NCI-H524 (cell line): ENCODE measurements around the gene RXRA.

Source experiments
- DNase-seq, 2 experiments: peaks; one replicate each; lab custom pipeline; 2025; lab: John Stamatoyannopoulos, UW

The RXRA gene

DNA sequence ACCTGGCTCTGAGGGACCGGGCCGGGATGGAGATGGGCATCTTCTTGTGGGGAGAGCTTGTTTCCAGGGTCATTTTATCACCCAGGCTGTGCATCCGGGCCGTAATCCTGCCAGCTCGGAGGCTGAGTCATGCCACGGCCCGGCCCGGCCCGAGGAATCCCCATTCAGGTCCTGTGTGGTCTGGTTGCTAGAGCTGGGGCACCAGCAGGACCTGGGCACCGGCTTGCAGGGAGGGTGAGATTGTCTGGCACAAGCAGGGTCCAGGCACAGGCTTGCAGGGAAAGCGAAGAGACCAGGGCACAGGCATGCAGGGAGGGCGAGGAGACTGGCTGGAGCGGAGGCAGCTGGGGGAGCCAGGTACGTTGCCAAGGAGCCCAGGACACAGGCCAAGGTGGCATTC, 106.8 kb downstream of the RXRA start:
- DNase-seq = no peak

DNA sequence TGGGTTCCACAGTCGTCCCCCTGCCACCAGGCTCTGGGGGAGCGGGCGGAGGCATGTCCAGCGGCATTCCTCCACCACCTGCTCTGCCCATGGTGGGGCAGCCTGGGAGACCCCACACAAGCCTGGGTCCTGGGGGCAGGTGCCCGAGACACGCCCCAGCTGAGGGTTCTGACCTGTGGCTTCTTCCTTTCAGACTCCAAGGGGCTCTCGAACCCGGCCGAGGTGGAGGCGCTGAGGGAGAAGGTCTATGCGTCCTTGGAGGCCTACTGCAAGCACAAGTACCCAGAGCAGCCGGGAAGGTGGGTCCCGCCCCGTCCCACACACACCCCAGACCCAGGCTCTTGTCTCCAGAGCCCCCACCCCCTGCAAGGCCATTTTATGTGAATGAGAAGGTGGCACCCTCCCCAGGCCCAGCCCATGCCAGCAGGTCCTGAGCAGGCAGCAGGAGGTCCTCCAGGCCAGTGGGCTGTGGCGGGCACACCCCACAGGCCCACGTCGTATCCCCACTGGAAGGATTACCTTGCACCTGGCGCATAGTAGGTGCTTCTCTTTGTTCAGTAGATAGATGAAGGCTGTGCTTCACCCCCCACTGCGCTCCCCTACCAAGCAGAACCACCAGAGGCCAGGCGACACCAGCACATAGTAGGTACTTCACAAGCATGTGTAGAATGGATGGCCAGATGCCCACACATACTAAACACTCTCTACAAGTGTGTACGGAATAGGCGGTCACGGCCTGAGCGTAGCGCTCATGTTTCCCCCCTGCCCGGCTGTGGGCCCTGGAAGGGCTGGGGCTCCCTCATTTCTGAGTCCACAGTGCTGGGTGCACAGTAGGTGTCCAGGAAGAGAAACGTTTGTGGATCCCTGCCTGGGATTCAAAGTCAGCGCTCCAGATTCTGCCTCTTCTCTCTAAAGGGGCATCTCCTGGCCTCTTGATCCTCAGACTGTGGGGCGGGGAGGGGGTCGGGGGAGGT, 107.9 kb downstream of the RXRA start:
- no peak for DNase-seq

DNA sequence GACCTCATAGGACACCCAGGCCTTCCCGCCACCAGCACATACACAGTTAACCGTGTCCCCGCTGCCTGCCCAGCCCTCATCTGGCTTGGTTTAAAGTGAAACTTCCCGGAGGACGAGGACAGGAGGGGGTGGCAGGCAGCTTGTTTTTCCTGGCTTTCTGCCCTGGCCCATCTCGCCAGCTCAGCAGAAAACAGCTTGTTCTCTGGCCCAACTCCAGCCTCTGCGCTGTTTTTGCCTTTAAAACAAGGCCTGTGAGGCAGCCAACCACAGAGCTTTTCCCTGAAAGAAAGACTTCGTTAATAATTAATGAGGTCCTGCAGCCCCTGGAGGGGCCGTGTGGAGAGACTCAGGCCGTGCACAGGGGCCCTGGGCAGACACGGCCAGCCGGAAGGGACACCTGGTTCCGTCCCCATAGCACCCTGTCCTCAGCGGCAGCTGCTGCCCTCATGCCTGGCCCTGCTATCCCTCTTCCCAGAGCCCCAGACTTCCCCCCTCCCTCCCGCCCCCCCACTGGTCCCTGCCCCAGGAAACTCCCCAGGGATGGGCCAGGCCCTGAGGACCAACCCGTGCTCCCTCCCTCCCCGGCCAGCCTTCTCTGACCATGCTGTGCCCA, 108.7 kb downstream of the RXRA start:
- DNase-seq = peak; percentile 86 to 87

DNA sequence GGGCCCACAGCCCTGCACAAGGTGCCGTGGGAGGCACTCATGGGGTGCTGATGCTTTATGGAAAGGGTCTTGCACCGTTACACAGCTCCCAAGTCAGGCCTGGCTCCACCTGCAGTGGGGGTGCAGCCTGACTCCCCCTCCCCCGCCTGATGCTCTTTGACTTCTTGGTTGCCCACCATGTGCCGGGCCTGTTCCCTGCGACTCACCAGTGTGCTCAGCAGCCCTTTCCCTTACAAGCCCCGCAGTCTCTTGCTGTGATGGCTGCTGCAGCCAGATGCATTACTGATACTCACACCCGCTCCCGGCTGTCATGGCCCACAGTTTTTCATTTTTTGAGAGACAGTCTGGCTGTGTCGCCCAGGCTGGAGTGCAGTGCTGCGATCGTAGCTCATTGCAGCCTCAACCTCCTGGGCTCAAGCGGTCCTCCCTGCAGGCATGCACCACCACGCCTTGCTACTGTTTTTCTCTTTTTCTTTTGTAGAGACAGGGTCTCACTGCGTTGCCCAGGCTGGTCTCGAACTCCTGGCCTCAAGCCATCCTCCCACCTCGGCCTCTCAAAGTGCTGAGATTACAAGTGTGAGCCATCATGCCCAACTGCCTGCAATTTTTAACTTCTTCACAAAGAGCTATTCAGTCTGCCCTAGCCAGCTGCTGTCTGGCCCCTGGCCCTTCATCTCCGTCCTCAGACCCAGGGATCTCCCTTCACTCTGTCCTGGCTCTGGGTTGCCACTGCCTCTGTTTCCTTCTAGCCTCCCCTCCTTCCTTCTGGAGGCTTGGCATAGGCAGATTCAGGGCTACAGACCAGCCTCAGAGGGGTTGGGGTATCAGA, 109.5 kb downstream of the RXRA start:
- no peak for DNase-seq

DNA sequence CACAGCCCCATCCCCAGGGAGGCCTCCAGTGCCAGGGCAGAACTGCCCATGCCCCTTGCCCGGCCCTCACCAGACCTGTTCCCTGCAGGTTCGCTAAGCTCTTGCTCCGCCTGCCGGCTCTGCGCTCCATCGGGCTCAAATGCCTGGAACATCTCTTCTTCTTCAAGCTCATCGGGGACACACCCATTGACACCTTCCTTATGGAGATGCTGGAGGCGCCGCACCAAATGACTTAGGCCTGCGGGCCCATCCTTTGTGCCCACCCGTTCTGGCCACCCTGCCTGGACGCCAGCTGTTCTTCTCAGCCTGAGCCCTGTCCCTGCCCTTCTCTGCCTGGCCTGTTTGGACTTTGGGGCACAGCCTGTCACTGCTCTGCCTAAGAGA, 110.1 kb downstream of the RXRA start:
- DNase-seq = no peak

DNA sequence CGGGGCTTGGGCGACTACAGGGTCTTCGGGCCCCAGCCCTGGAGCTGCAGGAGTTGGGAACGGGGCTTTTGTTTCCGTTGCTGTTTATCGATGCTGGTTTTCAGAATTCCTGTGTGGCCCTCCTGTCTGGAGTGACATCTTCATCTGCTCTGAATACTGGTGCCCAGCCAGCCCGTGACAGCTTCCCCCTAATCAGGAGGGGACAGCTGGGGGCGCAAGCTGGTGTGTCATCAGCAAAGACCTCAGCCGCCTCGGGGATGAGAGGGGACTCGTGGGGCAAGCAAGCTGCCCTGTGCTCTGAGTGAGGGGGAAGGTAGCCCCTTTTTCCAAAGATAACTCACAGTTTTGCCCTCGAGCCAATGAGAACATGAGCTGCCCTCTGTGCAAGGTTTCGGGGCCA, 110.7 kb downstream of the RXRA start:
- peak; percentile 84 to 91 for DNase-seq

DNA sequence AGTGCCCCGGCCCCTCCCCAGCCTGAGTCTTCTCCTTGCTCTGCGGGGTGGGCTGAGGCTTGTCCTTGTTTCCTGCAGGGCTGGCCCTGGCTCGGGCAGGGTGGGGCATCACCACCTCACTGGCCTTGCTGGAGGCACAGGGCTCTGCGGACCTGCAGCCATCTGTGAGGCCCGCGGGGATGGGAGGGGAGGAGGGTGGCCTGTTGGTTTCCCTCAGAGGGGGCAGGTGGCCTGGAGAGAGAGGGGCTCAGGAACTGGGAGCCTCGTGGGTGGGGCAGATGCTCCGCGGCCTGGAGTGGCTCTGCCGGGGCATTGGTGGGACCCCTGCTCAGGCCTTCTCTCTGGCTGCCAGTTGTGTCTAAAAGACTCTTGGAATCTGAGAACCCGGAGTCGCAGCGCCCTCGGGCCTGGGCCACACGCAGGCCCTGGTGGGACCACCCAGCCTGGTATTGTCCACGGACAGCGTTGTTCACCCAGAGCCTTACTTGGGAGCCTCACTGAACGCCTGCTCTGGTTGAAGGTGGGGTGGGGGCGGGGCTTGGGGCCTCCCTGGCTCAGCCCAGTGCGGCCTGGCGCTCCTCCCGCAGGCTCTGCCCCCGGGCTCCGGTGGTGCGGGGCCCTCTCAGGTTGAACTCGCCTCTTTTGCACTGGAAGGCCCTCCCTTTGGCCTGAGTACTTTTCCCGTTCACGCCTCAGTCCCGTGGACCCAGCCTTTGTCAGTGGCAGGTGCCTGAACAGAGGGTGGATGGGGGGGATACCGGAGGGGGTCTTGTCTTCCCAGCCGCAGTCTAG, 111.3 kb downstream of the RXRA start:
- peak; percentile 81 to 83 for DNase-seq

DNA sequence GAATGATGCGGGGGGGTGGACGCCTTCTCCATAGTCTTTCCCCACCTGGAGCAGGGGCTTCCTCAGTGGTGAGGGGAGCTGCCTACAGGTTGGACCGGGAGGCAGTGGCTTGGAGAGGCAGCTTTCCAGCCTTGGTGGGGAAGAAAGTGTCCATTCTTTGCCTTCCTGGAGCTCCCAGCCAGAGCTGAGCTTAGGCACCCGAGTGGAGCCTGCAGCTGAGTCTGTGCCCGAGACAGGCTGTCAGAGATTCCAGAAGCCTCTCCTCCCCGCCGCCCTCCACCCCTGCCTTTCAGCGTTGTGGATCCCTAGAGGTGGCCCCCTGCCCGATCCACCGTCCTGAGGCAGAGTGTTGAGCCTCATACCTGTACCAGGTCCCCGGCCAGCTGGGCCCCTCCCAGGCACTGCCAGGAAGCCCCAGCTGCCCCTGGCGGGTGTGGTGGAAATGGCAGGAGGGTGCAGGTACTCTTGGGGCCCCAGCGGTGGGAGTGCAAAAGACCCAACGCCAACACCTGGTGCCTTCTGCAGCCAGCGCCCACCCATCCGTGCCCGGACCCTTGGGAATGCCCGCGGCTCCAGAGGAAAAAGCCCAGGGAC, 112.0 kb downstream of the RXRA start:
- DNase-seq = peak in 1 of 2 experiments; percentile 46

DNA sequence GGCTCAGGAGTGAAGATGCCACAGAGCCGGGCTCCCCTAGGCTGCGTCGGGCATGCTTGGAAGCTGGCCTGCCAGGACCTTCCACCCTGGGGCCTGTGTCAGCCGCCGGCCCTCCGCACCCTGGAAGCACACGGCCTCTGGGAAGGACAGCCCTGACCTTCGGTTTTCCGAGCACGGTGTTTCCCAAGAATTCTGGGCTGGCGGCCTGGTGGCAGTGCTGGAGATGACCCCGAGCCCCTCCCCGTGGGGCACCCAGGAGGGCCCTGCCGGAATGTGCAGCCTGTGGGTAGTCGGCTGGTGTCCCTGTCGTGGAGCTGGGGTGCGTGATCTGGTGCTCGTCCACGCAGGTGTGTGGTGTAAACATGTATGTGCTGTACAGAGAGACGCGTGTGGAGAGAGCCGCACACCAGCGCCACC, 113.1 kb downstream of the RXRA start:
- DNase-seq = no peak

DNA sequence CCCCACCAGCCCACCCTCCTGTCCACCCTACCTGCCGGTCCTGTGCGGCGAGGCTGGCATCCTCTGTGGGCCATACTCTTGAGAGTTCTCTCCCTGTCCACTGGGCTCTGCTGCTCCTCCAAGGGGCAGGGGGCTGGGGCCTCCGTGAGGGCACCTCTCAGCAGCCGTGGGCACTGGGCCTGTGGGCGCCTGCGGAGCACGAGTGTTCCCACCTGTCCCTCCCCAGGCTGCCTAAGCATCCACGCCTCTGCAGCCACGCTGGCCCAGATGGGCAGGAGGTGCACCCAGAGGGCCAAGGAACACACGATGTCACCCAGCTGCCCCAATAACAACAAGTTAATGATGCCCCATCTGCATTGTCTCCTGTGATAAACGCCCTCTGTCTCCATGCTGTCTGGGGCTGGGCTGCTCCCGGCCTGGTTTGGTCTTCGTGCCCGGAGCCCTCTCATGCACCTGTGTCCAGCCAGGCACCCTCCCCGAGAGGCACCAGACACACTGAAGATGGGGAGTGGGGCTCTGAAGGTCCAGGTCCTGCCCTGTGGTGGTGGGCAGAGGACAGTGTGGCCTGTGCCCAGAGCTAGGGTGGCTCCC, 114.5 kb downstream of the RXRA start:
- DNase-seq = peak; percentile 47 to 80

DNA sequence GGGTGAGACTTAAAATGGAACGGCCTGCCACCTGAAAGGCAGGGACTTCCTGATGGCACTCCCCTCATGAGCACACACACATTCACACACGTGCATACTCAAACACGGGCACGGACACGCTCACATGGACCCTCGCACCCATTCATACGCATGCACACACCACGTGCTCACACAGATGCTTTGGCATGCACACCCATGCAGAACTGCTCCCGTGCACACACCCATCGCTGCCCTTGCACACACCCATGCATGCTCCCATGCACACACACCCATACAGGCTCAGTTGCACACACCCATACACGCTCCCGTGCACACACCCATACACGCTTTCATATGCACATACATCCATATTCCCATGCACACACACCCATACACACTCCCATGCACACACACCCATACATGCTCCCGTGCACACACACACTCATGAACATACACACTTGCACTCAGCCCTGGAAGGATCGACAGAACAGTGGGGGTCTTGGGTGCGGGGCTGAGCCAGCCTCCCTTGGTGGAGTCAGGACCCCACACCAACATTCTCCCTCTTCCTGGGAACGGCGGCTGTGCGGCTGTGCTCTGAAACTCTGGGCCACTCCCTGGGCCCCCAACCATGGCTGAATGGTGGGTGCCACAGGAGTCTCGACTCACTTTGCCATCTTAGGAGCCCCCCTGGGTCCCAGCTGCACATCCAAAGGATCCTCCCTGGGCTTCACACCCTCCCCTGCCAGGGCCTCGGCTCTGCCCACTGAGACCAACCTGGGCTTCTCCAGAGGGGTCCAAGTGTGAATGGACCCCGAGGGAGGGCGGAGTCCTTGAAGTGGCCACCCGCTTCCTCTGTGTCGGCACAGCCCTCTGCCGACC, 115.2 kb downstream of the RXRA start:
- no peak for DNase-seq

DNA sequence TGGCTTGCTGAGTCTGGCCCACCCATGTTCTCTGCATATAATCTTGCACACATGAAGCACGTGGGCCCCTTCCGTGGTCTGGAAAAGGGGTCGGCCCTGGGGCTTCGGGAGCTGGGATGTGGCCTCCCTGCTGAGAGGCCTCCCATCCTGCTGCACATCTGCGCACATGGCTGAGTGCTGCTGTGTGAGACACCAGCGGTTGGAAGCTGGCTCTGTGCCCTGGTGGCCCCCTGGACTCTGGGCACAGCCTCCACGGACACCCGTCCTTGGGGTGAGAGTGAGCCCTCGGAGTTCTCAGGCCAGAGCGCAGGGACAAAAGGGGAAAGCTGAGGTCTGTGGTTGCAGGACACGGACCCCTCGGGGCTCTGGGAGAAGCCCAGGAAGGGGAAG, 115.8 kb downstream of the RXRA start:
- peak in 1 of 2 experiments; percentile 28 for DNase-seq

DNA sequence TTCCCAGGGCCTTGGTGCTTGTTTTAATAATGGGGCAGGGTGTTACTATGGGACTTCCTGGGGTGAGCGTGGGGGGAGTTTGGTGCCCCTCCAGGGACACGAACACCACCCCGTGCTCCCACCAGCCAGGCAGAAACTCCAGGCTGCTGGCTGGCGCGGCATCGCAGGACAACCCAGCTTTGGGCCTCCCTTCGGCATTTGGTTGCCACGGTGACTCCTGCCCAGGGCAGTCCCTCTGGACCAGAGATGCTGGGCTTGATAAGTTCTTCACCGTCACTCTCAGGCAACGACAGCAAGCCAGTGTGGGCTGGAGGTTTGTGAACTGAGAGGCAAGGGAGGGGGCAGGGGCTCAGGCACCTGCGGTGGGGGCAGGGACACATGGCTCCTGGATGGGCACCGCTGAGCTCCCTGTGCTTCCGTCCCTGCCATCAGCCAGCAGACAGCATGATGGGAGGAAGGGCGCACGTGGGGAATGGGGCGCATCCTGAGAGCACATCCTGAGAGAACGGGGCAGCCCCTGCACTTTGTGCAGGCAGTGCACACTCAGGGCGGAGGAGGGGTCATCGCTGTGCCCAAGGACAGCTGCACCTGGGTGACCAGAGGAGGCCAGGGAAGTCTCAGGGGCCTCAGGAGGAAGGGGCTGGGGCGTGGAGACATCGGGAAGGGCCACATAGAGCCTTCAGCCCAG, 116.4 kb downstream of the RXRA start:
- peak in 1 of 2 experiments; percentile 31 for DNase-seq

DNA sequence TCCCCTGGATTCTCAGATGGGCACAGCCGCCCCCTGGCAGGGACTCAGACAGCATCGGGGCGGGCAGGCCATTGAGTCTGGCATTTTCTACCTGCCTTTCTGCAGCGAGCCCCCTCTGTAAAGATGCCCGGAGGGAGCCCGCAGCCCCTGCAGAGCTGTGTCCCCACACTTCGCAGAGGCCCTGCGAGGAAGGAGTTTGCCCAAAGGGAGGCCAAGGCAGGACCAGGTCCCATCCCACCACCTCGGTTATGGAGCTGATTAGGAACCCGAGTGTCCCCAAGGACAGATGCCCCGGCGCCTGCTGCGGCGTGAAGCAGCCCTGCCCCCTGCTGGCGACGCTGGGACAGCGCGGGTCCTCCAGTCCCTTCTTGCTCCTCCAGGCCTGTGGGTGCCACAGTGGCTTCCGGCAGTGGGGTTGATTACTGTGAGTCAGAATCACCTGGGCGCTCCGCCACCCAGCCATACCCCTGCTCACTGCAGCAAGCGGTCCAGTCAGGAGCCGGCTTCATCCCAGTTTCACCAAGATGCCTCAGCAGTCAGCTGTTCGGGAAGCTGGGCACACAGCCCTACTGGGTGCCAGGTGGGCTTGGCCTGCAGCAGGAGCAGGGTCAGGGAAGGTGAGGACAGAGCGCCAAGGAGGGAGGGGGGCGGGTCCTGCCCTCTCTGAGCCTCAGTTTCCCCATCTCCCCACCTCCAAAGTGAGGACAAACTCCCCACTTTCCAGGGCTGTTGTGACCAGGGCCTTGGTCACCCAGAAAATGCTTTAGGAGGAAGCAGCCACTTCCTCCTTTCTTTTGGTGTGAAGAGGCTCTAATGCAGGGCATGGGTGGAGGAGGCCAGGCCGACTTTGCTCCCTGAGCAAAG, 117.2 kb downstream of the RXRA start:
- DNase-seq = peak; percentile 66 to 86

DNA sequence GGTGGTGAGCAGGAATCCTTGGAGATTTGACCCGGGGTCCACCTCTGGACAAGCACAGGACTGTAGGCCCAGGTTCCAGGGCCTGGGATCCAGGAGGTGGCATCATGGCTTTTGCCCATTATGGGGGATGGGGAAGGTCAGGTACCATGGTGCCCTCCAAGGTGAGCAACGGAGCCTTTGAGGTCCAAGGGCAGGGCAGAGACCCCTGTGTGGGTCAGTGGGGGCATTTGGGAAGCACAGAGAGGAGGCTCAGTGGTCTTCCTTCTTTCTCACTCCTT, 117.7 kb downstream of the RXRA start:
- DNase-seq = no peak

DNA sequence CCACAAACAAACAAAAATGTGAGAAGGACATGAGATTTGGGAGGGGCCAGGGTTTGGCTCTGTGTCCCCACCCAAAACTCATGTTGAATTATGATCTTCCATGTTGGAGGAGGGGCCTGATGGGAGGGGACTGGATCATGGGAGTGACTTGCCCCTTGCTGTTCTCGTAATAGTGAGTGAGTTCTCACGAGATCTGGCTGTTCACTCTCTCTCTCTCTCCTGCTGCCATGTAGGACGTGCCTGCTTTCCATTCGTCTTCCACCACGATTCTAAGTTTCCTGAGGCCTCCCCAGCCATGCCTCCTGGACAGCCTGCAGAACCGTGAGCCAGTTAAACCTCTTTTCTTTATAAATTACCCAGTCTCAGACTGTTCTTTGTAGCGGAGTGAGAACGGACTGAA, 118.7 kb downstream of the RXRA start:
- no peak for DNase-seq

DNA sequence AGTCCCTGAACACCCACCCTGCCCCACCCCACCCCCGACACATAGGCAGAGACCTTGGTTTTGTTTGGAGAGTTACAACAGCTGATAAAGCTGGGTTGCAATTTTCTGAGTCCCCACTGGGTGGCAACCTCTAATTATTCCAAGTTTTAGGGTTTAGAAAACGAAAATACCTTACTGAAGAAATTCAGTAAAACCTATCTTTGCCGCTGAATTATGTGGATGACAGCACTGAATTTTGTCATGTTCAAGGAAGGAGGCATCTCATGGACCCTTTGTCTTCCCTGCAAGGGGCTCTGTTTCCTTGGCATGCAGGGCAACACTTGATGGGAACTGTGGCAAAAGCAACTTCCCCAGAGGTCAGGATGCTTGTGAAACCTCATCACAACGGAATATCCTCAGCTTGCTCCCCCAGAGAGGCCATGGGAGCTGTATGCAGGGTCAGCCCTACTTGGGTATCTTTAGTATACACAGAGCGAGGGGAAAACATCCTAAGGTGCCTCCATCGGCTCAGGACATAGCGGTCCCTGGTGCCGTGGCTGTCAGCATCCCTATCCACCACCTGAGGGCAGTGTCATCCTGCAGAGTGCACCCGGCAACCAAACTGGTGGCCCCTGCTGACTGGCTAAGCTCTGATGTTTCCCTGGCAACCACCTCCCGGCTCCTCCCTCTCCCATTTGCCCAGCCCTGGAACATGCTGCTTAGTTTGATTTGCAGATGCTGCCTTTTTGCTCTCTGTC, 123.1 kb downstream of the RXRA start:
- peak; percentile 94 to 98 for DNase-seq
